Measurements from ENCODE around the gene SHISA6. TPM values are rescaled to one million over a fixed set of nuclear protein-coding genes. Genes with fewer than 3 reads are reported as not detected.

Gene SHISA6
- total and polyA plus RNA-seq, 4 donors = not detected

DNA sequence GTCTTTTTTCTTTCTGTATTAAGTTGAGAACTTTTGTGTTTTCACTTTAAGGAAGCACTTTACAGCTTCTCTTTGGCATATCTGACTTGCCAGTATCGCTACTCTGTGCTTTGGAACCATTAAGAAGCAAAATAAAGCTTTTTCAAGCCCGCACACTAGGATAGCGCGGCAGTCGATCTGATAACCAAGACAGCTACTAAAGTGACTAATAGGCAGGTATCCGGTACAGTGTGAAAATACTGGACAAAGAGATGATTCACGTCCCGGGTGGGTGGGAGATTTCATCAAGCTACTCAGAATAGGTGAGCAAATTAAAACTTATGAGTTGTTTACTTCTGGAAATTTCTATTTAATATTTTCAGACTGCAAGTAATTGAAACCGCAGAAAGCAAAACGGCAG is 53.8 kb downstream of the SHISA6 start:
- no peaks in the 10 kb centered on the region for H3K36me3 ChIP-seq (ENCODE audit: control insufficient read depth in 4 of 4, insufficient read depth in 3 of 4, low read depth in 1 of 4, low read length in 3 of 4)
- TF ChIP-seq, protein P1, sequence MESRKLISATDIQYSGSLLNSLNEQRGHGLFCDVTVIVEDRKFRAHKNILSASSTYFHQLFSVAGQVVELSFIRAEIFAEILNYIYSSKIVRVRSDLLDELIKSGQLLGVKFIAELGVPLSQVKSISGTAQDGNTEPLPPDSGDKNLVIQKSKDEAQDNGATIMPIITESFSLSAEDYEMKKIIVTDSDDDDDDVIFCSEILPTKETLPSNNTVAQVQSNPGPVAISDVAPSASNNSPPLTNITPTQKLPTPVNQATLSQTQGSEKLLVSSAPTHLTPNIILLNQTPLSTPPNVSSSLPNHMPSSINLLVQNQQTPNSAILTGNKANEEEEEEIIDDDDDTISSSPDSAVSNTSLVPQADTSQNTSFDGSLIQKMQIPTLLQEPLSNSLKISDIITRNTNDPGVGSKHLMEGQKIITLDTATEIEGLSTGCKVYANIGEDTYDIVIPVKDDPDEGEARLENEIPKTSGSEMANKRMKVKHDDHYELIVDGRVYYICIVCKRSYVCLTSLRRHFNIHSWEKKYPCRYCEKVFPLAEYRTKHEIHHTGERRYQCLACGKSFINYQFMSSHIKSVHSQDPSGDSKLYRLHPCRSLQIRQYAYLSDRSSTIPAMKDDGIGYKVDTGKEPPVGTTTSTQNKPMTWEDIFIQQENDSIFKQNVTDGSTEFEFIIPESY (IDR thresholded peaks at IDR 0.05) = no peak
- TF ChIP-seq, protein P2, sequence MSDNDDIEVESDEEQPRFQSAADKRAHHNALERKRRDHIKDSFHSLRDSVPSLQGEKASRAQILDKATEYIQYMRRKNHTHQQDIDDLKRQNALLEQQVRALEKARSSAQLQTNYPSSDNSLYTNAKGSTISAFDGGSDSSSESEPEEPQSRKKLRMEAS (IDR thresholded peaks at IDR 0.05) = no peak
- no peak for TF ChIP-seq JUND (IDR thresholded peaks at IDR 0.05)
- TF ChIP-seq NR2F2 (IDR thresholded peaks at IDR 0.05) = no peak
- no peak for TF ChIP-seq HNF4A (conservative IDR thresholded peaks at IDR 0.05)
- no peak for TF ChIP-seq FOXA1 (IDR thresholded peaks at IDR 0.05)
- no peak for TF ChIP-seq RXRA (IDR thresholded peaks at IDR 0.05)
- TF ChIP-seq, protein P3, sequence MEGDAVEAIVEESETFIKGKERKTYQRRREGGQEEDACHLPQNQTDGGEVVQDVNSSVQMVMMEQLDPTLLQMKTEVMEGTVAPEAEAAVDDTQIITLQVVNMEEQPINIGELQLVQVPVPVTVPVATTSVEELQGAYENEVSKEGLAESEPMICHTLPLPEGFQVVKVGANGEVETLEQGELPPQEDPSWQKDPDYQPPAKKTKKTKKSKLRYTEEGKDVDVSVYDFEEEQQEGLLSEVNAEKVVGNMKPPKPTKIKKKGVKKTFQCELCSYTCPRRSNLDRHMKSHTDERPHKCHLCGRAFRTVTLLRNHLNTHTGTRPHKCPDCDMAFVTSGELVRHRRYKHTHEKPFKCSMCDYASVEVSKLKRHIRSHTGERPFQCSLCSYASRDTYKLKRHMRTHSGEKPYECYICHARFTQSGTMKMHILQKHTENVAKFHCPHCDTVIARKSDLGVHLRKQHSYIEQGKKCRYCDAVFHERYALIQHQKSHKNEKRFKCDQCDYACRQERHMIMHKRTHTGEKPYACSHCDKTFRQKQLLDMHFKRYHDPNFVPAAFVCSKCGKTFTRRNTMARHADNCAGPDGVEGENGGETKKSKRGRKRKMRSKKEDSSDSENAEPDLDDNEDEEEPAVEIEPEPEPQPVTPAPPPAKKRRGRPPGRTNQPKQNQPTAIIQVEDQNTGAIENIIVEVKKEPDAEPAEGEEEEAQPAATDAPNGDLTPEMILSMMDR (IDR thresholded peaks at IDR 0.05; ENCODE audit: low read depth, low read length, missing input control) = no peak
- no peak for TF ChIP-seq RAD21 (IDR thresholded peaks at IDR 0.05)
- TF ChIP-seq, protein P4, sequence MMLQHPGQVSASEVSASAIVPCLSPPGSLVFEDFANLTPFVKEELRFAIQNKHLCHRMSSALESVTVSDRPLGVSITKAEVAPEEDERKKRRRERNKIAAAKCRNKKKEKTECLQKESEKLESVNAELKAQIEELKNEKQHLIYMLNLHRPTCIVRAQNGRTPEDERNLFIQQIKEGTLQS (IDR thresholded peaks at IDR 0.05) = no peak
- TF ChIP-seq HNF4G (IDR thresholded peaks at IDR 0.05) = no peak
- no peak for TF ChIP-seq YY1 (IDR thresholded peaks at IDR 0.05)
- TF ChIP-seq EGR1 (IDR thresholded peaks at IDR 0.05; ENCODE audit: low read depth in 2 of 2) = no peak
- TF ChIP-seq TAF1 (conservative IDR thresholded peaks at IDR 0.05) = no peak
- no peak for TF ChIP-seq GABPA (IDR thresholded peaks at IDR 0.05 in 1 of 2, conservative IDR thresholded peaks at IDR 0.05 in 1 of 2)
- no peak for TF ChIP-seq FOXA2 (IDR thresholded peaks at IDR 0.05)
- TF ChIP-seq, protein P5, sequence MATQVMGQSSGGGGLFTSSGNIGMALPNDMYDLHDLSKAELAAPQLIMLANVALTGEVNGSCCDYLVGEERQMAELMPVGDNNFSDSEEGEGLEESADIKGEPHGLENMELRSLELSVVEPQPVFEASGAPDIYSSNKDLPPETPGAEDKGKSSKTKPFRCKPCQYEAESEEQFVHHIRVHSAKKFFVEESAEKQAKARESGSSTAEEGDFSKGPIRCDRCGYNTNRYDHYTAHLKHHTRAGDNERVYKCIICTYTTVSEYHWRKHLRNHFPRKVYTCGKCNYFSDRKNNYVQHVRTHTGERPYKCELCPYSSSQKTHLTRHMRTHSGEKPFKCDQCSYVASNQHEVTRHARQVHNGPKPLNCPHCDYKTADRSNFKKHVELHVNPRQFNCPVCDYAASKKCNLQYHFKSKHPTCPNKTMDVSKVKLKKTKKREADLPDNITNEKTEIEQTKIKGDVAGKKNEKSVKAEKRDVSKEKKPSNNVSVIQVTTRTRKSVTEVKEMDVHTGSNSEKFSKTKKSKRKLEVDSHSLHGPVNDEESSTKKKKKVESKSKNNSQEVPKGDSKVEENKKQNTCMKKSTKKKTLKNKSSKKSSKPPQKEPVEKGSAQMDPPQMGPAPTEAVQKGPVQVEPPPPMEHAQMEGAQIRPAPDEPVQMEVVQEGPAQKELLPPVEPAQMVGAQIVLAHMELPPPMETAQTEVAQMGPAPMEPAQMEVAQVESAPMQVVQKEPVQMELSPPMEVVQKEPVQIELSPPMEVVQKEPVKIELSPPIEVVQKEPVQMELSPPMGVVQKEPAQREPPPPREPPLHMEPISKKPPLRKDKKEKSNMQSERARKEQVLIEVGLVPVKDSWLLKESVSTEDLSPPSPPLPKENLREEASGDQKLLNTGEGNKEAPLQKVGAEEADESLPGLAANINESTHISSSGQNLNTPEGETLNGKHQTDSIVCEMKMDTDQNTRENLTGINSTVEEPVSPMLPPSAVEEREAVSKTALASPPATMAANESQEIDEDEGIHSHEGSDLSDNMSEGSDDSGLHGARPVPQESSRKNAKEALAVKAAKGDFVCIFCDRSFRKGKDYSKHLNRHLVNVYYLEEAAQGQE (IDR thresholded peaks at IDR 0.05) = no peak
- TF ChIP-seq SP1 (IDR thresholded peaks at IDR 0.05) = no peak
- no peak overlapping the region for H3K4me3 ChIP-seq (ENCODE audit: low read depth in 1 of 3, low read length in 3 of 3)
- H3K9ac ChIP-seq (ENCODE audit: low read depth in 1 of 2, low read length in 2 of 2) = no peak overlapping the region
- peaks cover 0 to 4% (median 0%) of the 10 kb centered on the region in 4 donors for H3K27me3 ChIP-seq (ENCODE audit: control insufficient read depth in 4 of 4, insufficient read depth in 4 of 4, low read length in 3 of 4)
- no peak overlapping the region for H3K27ac ChIP-seq (ENCODE audit: low read depth in 1 of 2, low read length in 2 of 2)
- DNase-seq (ENCODE audit: low spot score) = no peak
- H3K9me3 ChIP-seq (ENCODE audit: control insufficient read depth in 4 of 4, low read length in 3 of 4) = no peaks in the 10 kb centered on the region
- 88% methylated on average over 10 of the region's 10 CpGs for WGBS
- H3K4me1 ChIP-seq (ENCODE audit: control insufficient read depth in 4 of 4, insufficient read depth in 4 of 4, low read length in 3 of 4) = no peaks in the 10 kb centered on the region

Measured in liver (tissue), 9 donors.